B cell (primary cell): ENCODE measurements around the gene HMSD.

Experiments used
- EZH2 ChIP-seq: IDR thresholded peaks from 2 replicates; pipeline ENCODE4 v1.6.1; 2012; ENCODE audit warnings: borderline replicate concordance, low read depth, mild to moderate bottlenecking, moderate library complexity, low read length; ENCODE audit not compliant: insufficient read depth, poor library complexity, severe bottlenecking
- TF ChIP-seq, protein P1 (sequence below): fragments of 200-600 bp; IDR thresholded peaks from one replicate; pipeline ENCODE4 v1.8.0; 2022; ENCODE audit warnings: antibody characterized with exemption, mild to moderate bottlenecking

DNA sequence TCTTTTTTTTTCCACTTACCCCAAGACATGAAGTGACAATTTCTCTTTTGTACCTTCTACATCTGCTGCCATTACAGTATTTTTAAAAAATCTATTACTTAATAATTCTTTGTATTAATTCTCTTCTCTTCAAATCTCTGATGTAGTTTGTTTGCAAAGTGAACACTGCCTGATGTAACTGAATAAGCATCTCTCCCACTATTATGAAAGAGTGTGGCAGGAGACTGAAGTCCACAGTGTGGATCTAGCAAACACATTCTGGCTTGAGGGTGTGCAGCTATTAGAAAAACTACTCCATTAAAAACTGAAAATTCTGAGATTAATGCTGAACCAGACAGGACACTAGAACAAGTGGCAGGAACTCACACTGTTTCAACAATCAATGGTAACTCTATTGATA is 15.8 kb downstream of the HMSD start:
- TF ChIP-seq EZH2: no peak
- TF ChIP-seq, protein P1, sequence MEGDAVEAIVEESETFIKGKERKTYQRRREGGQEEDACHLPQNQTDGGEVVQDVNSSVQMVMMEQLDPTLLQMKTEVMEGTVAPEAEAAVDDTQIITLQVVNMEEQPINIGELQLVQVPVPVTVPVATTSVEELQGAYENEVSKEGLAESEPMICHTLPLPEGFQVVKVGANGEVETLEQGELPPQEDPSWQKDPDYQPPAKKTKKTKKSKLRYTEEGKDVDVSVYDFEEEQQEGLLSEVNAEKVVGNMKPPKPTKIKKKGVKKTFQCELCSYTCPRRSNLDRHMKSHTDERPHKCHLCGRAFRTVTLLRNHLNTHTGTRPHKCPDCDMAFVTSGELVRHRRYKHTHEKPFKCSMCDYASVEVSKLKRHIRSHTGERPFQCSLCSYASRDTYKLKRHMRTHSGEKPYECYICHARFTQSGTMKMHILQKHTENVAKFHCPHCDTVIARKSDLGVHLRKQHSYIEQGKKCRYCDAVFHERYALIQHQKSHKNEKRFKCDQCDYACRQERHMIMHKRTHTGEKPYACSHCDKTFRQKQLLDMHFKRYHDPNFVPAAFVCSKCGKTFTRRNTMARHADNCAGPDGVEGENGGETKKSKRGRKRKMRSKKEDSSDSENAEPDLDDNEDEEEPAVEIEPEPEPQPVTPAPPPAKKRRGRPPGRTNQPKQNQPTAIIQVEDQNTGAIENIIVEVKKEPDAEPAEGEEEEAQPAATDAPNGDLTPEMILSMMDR: no peak
